GM10266 (cell line): ENCODE data around the gene TIGAR.

ENCODE experiments used
- DNase-seq: peaks from one replicate; pipeline ENCODE4 v3.0.0; 2012; ENCODE audit errors: extremely low spot score
- TF ChIP-seq, protein P1 (sequence below): IDR thresholded peaks from 2 replicates; pipeline ENCODE4 v1.5.1; 2012; ENCODE audit warnings: mild to moderate bottlenecking, low read depth; ENCODE audit not compliant: control insufficient read depth, insufficient read depth; ENCODE audit errors: missing control alignments

TIGAR gene

DNA sequence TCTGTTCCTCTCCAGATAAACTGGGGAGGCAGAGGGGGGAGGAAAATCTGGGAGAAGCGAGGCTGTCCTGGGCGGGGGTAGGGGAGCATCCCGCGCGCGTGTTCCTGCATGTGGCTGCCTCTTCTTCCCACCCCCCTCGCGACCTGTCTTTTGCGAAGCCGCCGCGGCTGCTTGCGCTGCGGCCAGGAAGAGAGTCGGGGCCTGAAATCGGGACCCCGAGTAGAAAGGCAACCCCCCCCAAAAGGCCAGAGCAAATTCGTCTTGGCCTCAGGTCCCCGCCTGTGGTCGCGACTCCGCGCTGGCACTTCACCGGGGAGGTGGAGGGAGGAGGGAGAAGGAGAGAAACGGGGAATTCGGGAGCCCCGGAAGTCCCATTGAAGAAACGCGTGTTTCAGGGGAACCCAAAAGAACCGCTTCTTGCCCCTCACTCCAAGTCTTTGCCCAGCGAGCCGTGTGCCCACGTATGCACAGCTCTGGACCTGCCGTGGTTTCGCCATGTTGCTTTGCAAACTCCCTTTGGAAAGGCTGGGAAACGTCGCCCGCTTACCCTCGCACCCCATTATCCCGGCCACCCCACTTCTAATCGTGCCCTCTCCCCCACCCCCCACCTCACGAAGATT is 46.5 kb upstream of the TIGAR start:
- TF ChIP-seq, protein P1, sequence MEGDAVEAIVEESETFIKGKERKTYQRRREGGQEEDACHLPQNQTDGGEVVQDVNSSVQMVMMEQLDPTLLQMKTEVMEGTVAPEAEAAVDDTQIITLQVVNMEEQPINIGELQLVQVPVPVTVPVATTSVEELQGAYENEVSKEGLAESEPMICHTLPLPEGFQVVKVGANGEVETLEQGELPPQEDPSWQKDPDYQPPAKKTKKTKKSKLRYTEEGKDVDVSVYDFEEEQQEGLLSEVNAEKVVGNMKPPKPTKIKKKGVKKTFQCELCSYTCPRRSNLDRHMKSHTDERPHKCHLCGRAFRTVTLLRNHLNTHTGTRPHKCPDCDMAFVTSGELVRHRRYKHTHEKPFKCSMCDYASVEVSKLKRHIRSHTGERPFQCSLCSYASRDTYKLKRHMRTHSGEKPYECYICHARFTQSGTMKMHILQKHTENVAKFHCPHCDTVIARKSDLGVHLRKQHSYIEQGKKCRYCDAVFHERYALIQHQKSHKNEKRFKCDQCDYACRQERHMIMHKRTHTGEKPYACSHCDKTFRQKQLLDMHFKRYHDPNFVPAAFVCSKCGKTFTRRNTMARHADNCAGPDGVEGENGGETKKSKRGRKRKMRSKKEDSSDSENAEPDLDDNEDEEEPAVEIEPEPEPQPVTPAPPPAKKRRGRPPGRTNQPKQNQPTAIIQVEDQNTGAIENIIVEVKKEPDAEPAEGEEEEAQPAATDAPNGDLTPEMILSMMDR = no peak

DNA sequence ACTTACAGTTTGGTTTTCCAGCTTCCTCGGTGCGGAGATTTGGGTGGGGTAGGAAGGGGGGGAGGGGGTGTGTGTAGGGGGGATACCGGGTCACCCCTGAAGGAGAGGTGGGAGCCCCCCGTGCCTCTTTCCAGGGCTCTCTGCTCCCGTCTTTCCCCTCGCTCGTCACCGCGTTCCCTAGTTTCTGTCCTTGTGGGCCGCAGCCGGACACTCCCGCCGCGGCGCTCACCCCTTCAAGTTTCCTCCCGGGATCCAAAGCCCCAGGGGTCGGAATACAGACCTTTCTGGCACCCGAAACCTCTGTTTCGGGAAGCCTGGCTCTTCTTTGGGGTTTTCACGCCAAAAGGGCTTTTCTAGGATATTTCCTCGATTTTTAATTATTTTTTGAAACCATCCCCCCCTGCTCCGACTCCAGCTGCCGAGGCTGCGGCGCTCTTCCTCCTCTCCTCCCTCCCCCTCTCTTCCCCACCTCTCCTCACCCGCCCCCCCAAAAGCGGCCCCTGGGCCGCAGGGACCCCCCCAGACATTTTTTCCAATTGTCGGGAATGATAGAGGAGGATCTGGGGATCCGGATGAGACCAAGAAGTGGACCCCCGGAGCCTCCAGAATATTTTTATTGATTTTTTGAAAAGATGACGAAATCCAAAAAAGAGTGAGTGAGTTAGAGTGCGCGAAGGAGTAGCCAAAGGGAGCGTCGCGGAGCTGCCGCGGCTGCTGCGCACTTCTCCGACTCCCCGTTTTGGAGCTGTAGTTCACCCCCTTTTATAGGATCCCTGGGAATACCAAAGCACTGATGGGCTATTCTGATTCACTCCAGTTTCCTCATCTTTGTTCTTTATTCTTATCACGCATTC is 45.8 kb upstream of the TIGAR start:
- TF ChIP-seq, protein P1 = no peak
- no peak for DNase-seq

More for the DNA sequence above, 46.5 kb upstream of the TIGAR start:
- DNase-seq = no peak

DNA sequence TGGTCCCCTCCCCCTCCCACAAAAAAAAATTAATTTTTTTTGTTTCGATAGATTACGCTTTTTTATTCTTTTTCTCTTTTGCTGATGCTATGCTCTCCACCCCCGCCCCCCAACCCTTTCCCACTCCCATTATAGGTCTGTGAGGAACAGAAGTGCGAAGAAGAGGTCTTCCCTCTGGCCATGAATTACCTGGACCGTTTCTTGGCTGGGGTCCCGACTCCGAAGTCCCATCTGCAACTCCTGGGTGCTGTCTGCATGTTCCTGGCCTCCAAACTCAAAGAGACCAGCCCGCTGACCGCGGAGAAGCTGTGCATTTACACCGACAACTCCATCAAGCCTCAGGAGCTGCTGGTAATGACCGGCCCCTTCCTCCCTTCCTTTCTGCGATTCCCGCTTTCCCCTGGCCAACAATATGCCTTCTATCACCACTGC is 45.1 kb upstream of the TIGAR start:
- no peak for DNase-seq
- TF ChIP-seq, protein P1 = no peak

DNA sequence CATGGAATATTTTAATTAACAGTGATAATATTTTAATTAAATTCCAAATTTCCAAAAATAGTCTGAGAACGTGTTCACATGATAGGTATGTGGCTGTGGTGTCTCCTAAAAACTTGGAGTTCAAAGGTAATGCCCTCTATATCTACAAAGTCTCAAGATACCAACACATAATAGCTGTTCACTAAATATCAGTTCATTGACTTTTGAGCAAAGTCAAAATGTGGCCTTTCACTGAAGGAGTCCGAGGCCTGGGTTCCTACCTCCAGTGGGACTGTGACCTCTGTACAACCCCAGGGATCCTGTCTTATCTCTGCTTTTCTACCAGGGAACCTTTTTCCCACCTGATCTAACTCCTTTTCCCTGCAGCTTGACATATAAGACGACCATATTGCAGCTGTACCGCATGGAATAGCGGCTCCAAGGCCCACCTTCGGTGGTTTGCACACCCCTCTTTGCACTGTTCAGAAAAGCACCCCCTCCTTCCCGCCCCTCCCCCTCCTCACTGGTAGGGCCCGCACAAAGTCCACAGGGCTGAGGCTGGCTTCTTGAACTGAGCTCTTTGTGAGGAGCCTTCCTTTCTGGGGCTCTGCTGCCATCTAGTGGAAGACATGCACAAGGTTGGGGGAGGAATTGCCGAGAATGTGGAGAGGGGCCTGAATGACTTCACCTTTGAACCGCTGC is 44.3 kb upstream of the TIGAR start:
- TF ChIP-seq, protein P1 = peak; percentile 92
- DNase-seq = peak; percentile 82

DNA sequence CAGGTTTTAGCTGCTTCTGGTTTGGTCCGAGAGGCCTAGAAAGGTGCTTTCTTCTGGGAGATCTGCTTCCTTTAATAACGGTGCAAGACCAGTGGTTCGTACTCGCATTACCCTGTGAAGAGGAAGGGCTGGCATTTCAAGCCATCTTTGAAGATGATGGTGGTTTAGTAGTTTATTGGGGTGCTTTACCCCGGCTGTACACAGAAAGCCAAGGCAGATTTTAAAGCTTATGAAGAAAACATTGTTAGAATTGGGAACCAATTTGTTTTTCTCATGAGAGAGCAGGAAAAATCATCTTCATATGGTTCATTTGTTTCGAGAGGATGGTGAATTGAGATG is 43.8 kb upstream of the TIGAR start:
- TF ChIP-seq, protein P1 = no peak
- DNase-seq = no peak

DNA sequence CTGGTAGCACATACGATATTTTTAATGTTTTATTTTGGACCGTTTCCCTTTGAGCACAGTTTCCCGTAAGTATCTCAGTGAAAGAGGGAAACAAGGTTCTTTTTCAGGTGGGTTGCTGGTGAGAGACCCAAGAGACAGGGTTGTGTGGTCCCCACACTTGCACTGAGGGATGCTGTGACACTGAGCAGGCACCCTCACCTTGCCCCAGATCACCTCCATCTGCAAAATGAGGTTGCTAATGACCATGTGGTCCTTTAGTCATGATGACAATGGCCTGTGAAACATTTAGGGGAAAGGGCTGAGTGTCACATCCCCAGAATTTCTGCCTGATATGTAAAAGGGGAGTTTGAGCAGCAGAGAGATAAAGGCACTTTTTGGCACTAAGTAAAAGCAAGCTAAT is 43.2 kb upstream of the TIGAR start:
- TF ChIP-seq, protein P1 = no peak
- no peak for DNase-seq
